HG02870 (cell line): ENCODE results near the gene A4GALT.
"Not testable (repeated sequence)": the region's sequence is repeated elsewhere in the genome, so short reads cannot be mapped to it uniquely, and the experiment has no call there.

Experiments
- ATAC-seq: cut with Tn5 transposase; IDR thresholded peaks from one replicate; pipeline ENCODE4 v1.9.1; 2021; ENCODE audit warnings: mild to moderate bottlenecking, moderate library complexity; ENCODE audit not compliant: unreplicated experiment

The A4GALT gene

GRCh38 chr22:42720263-42721044 is at the start of gene A4GALT:
Gene A4GALT, minus strand, starts transcription at chr22:42720870. Its CDS starts 26,919 bp downstream, at chr22:42693951.
- no peak for ATAC-seq

GRCh38 chr22:42770448-42770726 is 49.7 kb upstream of the A4GALT start:
- ATAC-seq: no peak

- peak; percentile 73 for ATAC-seq
These were observed 49.1 kb upstream of the A4GALT start for GRCh38 chr22:42769574-42770447.

GRCh38 chr22:42769238-42769573 is 48.5 kb upstream of the A4GALT start:
- ATAC-seq: no peak

GRCh38 chr22:42768385-42769035 is 47.8 kb upstream of the A4GALT start:
- no peak for ATAC-seq

- ATAC-seq: no peak
These were observed 46.2 kb upstream of the A4GALT start for GRCh38 chr22:42766860-42767259.

GRCh38 chr22:42764895-42765363 is 44.3 kb upstream of the A4GALT start:
- no peak for ATAC-seq

- ATAC-seq: no peak
These were observed 43.4 kb upstream of the A4GALT start for GRCh38 chr22:42763965-42764480.

- ATAC-seq: no peak
These were observed 40.3 kb upstream of the A4GALT start for GRCh38 chr22:42760806-42761565.

- ATAC-seq: no peak
These were observed 38.4 kb upstream of the A4GALT start for GRCh38 chr22:42758931-42759629.

- not testable (repeated sequence) for ATAC-seq
These were observed 34.9 kb upstream of the A4GALT start for GRCh38 chr22:42755553-42755952.

GRCh38 chr22:42755121-42755520 is 34.5 kb upstream of the A4GALT start:
- ATAC-seq: not testable (repeated sequence)

- ATAC-seq: no peak
These were observed 34.0 kb upstream of the A4GALT start for GRCh38 chr22:42754658-42755057.

- ATAC-seq: no peak
These were observed 32.2 kb upstream of the A4GALT start for GRCh38 chr22:42752912-42753311.

GRCh38 chr22:42752230-42752746 is 31.6 kb upstream of the A4GALT start:
- no peak for ATAC-seq

GRCh38 chr22:42750421-42750820 is 29.8 kb upstream of the A4GALT start:
- not testable (repeated sequence) for ATAC-seq

GRCh38 chr22:42747701-42748513 is 27.2 kb upstream of the A4GALT start:
- ATAC-seq: no peak

- no peak for ATAC-seq
These were observed 24.4 kb upstream of the A4GALT start for GRCh38 chr22:42745118-42745517.

GRCh38 chr22:42743501-42743991 is 22.9 kb upstream of the A4GALT start:
- no peak for ATAC-seq
